ENCODE results near the gene GOLGA2.

GOLGA2 gene

GRCh38 chr9:128254855-128255759 lies 20.7 kb downstream of the GOLGA2 start:
- DNase-seq: peak; percentile 85

- no peak for DNase-seq
Observed at GRCh38 chr9:128254362-128254761, 21.4 kb downstream of the GOLGA2 start.

GRCh38 chr9:128253991-128254346 lies 21.8 kb downstream of the GOLGA2 start:
- DNase-seq: no peak

GRCh38 chr9:128253140-128253990 lies 22.4 kb downstream of the GOLGA2 start:
- DNase-seq: no peak

GRCh38 chr9:128252317-128253139 lies 23.3 kb downstream of the GOLGA2 start:
- DNase-seq: no peak

- no peak for DNase-seq
Observed at GRCh38 chr9:128251732-128252100, 24.1 kb downstream of the GOLGA2 start.

GRCh38 chr9:128250839-128251731 lies 24.7 kb downstream of the GOLGA2 start:
- no peak for DNase-seq

GRCh38 chr9:128249908-128250838 lies 25.6 kb downstream of the GOLGA2 start:
- peak; percentile 98 for DNase-seq

GRCh38 chr9:128249558-128249907 lies 26.3 kb downstream of the GOLGA2 start:
- no peak for DNase-seq

- no peak for DNase-seq
Observed at GRCh38 chr9:128247226-128247803, 28.5 kb downstream of the GOLGA2 start.

- peak; percentile 52 for DNase-seq
Observed at GRCh38 chr9:128246471-128246870, 29.3 kb downstream of the GOLGA2 start.

GRCh38 chr9:128245421-128246151 lies 30.2 kb downstream of the GOLGA2 start:
- peak; percentile 91 for DNase-seq

GRCh38 chr9:128244837-128245231 lies 31.0 kb downstream of the GOLGA2 start:
- peak; percentile 92 for DNase-seq

- no peak for DNase-seq
Observed at GRCh38 chr9:128244091-128244836, 31.5 kb downstream of the GOLGA2 start.

- no peak for DNase-seq
Observed at GRCh38 chr9:128243215-128244018, 32.4 kb downstream of the GOLGA2 start.

GRCh38 chr9:128242828-128243214 lies 33.0 kb downstream of the GOLGA2 start:
- no peak for DNase-seq

- no peak for DNase-seq
Observed at GRCh38 chr9:128242124-128242523, 33.7 kb downstream of the GOLGA2 start.

- DNase-seq: no peak
Observed at GRCh38 chr9:128233817-128234406, 41.9 kb downstream of the GOLGA2 start.

Data from islet precursor cell (in vitro differentiated cells).